ENCODE measurements around the gene GPI.
A peak's percentile ranks its signal among the peaks of the same experiment; 100 is the strongest.
"Not testable (repeated sequence)": the region's sequence is repeated elsewhere in the genome, so short reads cannot be mapped to it uniquely, and the experiment has no call there.

GPI gene

DNA sequence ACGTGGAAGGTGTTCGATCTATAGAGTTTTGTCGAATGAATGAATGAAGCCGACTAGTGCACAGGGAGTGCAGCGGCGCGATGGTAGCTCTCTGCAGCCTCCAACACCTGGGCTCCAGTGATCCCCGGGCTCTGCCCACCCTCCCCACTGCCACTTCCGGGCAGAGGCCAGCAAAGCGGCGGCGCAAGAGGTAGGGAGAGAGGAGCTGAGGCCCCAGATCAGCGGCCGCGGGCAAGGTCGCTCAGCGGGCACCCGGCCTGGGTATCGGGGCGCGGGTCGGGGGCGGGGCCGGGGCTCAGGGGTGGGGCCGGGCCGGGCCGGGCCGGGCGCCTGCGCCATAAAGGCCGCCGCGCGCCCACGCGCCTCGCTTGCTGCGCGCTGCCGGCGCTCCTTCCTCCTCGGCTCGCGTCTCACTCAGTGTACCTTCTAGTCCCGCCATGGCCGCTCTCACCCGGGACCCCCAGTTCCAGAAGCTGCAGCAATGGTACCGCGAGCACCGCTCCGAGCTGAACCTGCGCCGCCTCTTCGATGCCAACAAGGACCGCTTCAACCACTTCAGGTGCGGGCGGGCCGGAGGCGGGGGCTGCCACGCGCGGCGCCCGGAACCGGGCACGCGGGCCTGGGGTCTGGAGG, at the start of gene GPI:
Gene GPI, plus strand, starts transcription at position 367 of the 633 bp plus-strand sequence. Its CDS starts 71 bp downstream, at position 438.
- peak; percentile 58 for DNase-seq (ENCODE audit: low read depth)

DNA sequence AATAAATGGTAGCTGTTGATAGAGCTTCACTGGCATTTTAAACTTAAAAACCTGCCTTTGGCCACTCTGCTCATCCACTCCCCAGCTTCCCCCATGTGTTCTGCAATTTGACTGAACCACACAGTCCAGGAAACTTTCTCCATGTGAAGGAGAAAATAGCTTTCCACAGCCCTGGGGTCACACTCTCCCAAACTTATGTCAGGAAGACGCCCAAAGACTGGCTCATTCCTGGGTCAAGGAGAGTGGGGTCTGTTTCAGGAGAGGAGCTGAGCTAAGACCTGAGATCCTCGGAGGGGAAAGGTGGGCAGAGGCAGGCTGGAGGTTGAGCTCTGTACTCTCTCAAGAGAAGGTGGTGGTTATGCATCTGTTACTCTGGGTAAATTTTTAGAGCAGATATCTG, 48.7 kb upstream of the GPI start:
- DNase-seq (ENCODE audit: low read depth) = no peak

DNA sequence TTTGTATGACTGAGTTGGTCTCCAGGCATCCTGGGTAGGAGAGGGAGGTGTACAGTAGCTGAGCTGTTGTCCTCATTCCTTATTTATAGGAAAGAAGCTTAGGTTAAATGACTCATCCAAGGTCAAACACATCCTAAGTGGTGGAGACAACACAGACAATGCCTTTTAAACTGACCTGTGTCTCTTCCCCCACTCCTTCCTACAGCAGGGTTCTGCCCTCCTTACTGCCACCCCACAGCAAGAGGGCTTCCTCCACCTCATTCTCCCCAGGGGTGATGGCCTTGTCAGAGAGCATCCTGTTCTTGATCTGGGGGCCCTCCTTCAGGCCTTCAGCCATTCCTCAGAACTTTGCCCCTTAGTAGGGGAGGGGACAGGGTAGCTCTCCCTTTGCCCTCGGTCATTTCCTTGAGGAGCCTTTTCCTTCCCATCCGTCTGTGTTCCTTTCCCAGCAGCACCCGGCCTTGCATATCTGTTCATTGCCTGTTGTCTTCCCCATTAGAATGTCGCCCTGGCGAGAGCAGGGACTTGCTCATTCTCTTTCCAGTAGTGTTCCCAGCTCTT, 48.2 kb upstream of the GPI start:
- no peak for DNase-seq (ENCODE audit: low read depth)

DNA sequence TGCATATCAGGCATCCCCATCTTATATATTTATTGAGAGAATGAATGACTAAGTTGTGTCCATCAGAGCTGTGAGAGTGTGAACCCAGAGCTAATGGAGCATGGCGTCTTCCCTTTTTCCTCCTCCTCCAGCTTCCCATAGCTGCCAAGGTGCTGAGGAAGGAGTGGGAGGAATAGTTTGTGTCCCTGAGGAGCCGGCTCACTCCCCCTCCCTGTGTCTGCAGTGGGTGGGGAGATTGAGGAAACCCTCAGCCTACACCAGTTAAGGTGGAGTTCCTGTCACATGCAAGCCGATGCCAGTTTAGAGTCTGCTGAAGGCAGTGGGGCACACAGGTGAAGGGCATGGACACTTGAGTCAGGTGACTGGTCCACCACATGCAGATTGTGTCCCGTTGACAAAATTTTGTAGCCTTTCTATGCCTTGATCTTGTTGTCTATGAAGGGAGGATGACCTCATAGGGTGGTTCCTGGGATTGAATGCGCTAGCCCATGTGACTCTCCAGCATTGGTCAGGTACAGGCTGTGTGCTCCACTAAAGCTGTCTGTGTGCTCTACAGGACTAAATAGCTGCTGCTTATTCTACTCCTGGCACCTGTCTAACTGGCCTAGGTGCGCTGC, 47.6 kb upstream of the GPI start:
- DNase-seq (ENCODE audit: low read depth) = no peak

DNA sequence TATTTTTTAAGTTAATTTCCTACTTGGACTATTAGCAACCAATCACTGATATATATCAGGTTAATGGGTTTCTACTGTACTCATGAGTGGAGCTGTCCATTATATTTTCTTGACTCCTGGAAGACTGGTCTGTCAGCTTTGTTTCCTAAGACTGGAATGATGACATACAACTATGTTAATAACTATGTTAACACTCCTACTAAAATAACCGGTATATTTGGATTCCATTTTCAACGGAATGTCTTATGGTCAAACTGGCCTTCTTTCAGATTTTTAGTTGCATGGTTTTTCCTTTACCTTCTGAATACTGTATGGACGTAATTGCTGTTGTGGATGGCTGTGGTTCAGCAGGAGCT, 45.8 kb upstream of the GPI start:
- no peak for DNase-seq (ENCODE audit: low read depth)

DNA sequence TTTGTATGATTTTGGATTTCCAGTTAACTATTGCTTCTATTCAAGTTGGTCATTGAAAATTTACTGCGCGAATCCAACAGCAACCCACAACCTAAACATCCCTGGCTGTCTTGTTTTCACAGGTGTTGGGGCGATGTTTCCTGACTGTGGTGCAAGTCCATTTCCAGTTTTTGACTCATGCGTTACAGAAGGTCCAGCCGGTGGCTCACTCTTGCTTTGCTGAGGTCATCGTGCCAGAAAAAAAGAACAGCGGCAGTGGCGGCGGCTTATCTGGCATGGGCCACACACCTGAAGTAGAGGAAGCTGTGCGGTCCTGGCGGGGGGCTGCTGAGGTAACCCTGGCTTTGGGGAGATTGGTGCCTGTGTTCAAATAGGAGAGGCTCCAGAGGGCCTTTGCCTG, 45.2 kb upstream of the GPI start:
- no peak for DNase-seq (ENCODE audit: low read depth)

DNA sequence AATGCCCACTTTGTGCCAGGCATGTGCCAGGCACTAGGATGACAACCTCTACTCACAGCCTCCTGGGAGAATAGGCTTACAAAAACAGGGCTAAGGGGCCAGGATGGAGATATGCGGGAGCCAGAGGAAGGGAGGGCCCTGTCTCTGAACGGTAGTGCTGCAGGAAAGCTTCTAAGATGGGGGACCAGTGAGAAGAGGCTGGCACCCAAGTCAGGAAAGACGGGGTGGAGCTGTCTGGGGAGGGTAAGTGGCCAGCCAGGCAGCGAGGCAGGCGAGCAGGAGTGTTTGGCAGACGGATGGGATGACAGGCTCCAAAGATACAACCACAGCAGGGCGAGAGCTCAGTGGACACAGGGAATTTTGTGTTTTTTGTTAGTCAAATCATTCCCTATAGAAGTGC, 44.7 kb upstream of the GPI start:
- no peak for DNase-seq (ENCODE audit: low read depth)

DNA sequence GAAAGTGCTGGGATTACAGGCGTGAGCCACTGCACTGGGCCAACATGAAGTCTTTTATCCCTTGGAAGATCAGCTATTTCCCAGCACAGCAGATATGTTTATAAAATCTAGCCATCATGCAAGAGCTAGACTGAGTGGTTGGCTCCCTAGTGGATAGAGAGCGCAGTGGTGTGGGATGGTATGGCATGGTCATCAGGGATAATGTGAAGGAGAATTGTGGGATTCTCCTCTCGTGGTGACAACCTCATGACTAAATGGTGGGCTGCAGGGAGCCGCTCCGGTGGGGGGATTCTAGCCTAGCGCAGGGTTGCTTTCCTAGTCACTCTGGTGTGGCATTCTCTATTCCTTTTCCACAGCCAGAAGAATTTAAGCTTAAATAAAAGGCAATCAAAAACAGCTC, 43.3 kb upstream of the GPI start:
- DNase-seq (ENCODE audit: low read depth) = no peak

DNA sequence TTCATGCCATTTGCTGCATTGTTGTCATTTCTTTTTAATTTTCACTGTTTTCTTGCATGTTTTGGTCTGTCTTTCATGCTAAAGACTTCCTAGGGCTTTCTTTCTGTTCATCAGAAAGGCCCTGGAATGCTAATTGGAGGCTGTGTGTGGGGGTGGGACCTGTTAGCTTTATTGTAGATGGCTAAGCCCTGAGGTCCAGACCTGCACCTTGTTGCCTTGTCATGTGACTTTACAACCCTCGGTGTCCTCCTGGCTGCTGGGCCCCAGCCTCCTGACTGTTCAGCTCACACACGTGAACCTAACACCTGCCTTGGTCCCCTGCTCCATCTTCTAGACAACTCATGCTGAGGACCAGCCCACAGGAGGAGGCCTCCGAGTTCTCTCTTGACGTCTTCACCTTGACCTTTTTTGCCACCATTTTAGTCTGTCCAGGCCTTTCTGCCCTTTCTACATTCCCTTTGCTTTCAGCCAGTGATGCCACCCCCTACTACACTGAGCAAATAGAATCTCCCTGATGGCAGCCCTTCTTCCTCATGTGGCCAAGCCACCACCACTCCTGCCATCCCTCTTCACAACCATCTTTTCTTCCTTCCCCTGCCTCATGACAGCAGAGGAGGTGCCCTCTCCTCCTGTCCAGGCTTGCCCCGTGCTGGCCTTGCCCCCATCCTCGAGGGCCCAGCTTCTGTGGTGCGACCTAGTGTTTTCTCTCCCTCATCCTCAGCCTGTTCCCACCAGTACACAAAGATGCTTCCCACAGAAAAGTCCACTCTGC, 41.4 kb upstream of the GPI start:
- no peak for DNase-seq (ENCODE audit: low read depth)

DNA sequence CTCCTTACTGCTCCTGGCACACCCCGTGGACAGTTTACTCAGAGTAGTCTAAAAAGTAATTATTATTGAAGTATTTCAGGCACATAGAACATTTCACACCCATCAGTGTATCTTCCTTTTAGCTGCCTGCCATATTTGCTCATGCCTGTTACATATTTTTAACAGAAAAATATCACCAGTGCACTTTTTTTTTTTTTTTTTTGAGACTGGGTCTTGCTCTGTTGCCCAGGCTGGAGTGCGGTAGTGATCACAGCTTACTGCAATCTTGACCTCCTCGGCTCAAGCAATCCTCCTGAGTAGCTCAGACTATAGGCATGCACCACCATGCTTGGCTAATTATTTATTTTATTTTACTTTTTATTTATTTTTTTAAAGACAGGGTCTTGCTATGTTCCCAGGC, 40.7 kb upstream of the GPI start:
- no peak for DNase-seq (ENCODE audit: low read depth)

DNA sequence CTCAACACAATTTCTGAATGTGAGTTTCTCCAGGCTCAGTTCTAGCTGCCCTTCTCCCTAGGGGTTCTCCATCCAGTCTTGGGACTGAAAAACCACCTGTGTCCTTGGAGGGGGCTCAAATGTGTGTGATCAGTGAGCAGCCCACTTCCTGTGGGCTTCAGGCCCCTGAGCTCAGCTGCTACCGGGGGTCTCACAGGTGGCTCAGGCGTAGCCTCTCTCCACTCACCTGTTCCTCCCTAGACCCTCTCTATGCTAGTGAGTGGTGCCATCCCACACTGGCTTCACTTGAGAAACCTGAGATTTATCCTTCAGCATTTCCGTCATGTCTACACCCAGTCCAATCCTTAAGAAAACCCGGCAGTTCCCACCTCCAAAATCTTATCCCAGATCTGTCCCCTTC, 39.8 kb upstream of the GPI start:
- DNase-seq (ENCODE audit: low read depth) = no peak

DNA sequence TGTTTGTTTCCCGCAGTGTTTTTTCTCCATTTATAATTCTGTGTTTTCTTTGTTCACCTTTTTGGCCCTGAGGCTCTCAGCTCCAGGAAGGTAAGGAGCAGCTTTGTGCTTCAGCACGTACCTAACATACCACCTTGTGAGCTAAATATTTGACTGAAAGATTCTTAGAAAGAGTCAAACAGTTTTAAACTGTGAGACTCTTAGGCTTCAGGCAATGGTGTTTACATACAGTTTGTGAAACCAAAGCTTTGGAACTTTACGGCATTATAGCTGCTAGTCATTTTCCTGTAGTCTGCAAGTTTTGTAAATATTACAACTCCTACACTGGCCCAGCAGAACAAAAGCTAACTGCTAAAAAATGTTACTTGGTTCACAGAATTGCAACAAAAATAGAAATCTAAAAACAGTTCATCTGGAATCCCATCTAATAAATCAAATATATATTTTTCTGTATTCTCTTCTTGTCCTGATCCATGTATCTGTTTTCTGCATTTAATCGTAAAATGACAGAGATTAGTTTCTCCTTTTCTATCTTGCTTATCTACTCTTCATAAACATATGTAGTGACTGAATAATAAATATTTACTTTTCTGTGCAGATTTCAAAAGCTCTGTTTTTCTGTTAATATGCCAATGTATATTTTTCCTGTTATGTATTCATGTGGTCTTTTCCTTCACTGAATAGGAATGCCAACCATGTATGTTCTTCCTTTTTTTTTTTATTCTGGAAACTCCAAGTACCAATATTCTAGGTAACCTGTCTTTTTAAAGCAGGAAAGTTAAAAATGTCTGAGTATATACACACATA, 38.8 kb upstream of the GPI start:
- no peak for DNase-seq (ENCODE audit: low read depth)

DNA sequence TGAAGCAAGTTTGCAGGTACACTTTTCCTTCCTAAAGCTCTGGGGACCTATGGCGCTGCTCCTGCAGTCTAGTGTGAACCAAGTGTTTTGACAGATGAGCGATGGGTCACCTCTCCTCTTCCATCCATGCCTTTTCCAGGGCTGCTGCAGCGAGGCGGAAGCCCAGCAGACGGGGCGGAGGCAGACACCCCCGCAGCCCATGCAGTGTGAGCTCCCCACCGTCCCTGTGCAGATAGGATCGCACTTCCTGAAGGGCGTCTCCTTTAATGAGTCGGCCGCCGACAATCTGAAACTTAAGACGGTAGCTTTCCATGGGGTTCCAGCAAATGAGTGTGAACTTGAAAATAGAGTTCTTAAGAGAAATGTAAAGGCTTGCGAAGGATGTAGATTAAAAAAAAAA, 37.1 kb upstream of the GPI start:
- DNase-seq (ENCODE audit: low read depth) = no peak

DNA sequence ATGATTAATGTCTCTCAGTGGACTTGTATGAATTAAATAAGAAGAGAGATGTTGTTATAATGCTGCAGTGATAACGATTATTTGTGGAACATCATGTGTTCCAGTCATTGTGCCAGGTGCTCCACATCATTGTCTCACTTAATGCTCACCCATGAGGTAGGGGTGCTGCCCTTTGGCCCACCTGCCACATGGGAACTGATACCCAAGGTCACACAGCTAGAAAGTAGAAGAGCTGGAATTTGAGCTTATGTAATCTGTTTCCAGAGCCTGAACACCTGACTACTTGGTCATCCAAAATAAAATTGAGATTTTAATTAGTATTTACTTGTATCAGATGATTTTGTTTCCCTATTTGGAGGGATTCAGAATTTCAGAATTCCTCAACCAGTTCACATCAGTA, 36.0 kb upstream of the GPI start:
- no peak for DNase-seq (ENCODE audit: low read depth)

DNA sequence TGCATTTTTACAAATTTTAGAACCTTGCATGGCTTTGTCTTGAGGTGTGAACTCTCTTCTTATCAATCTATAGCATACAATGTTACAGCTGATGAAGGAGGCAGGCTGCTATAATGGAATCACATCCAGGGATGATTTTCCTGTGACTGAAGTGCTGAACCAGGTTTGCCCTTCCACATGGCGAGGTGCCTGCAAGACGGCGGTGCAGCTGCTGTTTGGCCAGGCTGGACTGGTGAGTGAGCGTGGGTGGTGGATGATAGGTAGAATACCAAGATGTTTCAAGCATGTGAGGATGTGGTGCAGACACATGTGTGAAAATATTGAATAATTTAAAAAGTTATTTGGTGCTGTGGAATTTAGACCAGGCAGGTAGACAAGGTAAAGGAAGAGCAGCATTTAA, 34.9 kb upstream of the GPI start:
- DNase-seq (ENCODE audit: low read depth) = no peak

DNA sequence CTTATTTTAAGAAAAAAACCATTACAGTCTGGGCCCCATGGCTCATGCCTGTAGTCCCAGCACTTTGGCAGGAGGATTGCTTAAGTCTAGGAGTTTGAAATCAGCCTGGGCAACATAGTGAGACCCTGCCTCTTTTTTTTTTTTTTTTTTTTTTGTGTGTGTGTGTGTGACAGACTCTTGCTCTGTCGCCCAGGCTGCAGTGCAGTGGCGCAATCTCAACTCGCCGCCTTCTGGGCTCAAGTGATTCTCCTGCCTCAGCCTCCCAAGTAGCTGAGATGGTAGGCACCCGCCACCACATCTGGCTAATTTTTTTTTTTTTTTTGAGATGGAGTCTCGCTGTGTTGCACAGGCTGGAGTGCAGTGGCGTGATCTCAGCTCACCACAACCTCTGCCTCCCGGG, 34.4 kb upstream of the GPI start:
- not testable (repeated sequence) for DNase-seq (ENCODE audit: low read depth)

DNA sequence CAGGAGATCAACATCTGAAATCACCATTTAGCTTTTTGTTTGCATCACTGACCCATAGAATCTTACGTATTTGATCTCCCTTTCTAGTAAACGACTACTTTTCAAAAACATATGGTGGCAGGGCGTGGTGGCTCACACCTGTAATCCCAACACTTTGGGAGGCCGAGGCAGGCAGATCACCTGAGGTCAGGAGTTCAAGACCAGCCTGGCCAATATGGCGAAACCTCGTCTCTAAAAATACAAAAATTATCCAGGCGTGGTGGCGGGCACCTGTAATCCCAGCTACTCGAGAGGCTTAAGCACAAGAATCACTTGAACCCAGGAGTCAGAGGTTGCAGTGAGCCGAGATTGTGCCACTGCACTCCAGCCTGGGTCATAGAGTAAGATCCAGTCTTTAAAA, 33.4 kb upstream of the GPI start:
- DNase-seq (ENCODE audit: low read depth) = not testable (repeated sequence)

DNA sequence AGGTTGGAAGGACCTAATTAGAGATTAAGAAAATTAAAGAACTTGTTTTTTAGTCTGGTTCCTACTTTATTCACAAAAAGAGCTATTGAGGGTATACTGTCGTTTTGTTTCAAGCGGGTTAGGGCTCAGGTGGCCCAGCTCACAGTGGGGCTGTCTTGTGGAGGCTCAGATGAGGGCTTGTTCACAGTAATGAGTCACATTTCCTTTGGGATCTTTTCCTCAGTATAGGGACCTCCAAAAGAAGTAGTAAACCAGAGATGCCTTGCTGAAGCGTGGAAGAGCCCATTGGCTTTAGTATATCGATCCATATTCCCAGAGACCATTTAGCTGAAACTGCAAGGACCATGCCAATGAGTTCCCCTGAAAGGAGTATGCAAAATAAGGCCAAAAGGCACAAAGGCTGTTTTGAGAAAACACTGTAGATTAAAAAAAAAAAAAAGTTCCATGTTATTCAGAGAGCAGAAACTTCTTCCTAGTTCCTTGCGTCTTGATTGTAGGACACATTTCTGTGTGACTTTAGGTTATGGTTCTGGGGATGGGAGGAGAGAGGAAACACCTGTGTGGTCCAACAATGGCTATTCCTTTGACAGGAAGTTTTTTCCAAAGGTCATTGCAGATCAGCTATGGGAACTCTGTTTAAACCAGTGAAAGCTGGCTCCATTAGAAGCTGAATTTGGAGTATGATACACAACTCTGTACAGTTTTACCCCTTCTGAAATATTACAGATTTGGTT, 32.8 kb upstream of the GPI start:
- no peak for DNase-seq (ENCODE audit: low read depth)

DNA sequence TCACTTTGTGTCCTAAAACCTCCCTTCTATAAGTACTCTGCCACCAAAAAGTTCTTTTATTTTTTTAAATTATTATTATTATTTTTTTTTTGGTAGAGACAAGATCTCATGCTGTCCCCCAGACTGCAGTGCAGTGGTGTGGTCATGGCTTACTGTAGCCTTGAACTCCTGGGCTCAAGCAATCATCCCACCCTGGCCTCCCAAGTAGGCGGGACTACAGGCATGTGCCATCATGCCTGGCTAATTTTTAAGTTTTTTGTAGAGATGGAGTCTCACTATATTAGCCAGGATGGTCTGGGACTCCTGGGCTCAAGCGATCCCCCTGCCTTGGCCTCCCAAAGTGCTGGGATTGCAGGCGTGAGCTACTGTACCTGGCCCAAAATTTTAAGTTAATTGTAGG, 29.1 kb upstream of the GPI start:
- no peak for DNase-seq (ENCODE audit: low read depth)

DNA sequence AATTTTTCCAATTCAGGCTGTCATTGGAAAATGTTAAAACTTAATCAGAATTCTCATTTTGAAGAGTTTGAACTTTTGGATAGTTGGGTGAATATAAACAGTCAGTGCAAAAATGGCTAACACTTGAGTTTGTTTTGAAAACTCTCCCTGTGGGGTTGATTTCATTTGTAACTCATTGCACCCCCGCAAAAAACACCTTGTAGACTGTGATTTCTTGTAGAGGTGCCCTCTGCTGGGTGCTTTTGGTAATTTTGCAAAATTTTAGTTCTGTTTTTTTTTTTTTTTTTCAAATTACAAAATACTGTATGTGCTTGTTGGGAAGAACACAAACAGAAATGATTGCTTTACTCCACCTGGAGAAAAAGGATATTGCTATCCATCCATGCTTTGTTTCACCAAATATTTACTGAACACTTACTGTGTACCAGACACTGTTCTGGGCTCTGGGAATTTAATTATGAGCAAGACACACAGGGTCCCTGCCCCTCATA, 28.2 kb upstream of the GPI start:
- DNase-seq (ENCODE audit: low read depth) = no peak

DNA sequence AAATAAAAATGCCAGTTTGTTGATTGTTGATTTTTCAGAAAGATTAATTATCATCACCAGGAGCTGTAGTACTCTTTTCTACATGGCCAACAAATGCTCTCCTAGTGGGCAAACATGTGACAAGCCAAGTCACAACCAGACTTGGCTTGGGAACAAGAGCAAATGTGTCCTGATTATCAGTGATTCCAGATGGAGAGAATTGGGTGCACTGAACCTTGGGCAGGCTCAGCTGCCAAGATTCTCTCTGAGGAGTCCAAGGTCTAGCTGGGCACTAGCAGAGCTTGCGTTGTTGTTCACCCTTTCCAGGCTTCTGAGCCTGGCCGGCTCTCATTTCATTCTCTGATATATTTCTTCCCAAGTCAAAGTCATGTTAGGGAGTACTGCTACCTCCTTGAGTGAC, 27.3 kb upstream of the GPI start:
- no peak for DNase-seq (ENCODE audit: low read depth)

Measured in activated T-helper 1 cell treated with Interleukin-2 at 50 U/mL for 16 hours (primary cell).